LNCAP (cell line): ENCODE results near the gene MAMDC2.

Source experiments
- TF ChIP-seq, protein P1 (sequence below): fragments of 450-650 bp; IDR thresholded peaks from 2 replicates; pipeline ENCODE4 v1.5.1; 2017; ENCODE audit warnings: mild to moderate bottlenecking

The MAMDC2 gene

DNA sequence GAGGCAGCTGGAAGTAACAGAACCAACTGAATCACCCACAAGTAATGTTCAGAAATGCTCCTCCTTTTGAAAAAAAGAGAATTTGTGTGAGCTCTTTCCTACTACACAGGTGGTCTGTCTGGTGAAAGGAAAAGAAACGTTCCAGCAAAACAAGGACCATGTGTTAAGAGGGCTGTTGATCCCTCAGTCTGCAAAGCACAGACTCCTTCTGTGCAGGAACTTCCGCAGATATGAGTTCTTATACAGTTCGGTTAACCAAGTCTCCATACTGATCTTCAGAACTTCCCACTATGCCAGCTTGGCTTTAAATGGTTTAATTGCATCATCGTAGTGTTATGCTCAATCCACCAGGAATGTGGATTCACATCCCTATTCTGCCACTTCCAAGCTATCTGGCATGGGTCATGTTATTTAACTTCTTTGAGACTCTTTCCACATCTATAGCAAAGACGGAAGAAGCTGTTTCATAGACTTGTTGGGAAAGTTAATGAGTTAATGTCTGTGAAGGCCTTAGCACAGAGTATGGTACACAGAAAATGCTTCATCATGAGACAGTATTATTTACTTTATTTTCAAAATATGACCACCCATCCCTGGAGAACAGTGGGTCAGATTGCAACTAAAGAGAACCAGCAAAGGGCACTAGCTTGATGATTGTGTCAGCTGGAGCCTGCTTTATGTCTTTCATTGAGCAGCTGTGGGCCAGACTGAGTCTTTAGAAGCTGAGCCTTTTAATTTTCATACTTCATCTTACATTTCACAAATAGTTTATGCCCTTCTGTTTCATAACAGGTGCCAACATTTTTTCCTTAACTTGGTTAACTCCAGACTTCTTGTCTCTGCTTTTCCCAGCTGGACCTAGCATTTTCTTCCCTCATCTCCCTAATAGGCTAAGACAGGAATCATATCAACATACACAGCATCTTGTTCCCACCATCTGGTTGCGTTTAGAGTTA, 89.9 kb downstream of the MAMDC2 start:
- TF ChIP-seq, protein P1, sequence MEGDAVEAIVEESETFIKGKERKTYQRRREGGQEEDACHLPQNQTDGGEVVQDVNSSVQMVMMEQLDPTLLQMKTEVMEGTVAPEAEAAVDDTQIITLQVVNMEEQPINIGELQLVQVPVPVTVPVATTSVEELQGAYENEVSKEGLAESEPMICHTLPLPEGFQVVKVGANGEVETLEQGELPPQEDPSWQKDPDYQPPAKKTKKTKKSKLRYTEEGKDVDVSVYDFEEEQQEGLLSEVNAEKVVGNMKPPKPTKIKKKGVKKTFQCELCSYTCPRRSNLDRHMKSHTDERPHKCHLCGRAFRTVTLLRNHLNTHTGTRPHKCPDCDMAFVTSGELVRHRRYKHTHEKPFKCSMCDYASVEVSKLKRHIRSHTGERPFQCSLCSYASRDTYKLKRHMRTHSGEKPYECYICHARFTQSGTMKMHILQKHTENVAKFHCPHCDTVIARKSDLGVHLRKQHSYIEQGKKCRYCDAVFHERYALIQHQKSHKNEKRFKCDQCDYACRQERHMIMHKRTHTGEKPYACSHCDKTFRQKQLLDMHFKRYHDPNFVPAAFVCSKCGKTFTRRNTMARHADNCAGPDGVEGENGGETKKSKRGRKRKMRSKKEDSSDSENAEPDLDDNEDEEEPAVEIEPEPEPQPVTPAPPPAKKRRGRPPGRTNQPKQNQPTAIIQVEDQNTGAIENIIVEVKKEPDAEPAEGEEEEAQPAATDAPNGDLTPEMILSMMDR, result no peak

DNA sequence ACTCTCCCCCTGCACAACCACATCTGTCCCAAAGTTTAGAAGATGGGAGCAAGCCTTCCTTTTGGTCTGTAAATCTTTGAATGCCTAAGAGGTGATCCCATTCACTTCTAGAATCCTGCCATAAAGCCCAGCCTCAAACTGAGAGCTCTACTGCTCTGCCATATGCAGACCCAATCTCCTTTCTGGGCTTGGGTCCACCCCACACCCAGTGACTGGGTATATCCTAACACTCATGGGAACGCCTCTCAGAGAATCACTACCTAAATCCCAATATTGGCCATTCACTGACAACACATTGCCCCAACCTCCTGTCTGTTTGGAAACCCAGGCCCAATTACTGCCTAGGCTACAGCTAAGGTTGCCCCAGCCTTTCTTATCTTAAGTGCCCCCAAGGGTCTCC, 90.7 kb downstream of the MAMDC2 start:
- TF ChIP-seq, protein P1, result no peak

DNA sequence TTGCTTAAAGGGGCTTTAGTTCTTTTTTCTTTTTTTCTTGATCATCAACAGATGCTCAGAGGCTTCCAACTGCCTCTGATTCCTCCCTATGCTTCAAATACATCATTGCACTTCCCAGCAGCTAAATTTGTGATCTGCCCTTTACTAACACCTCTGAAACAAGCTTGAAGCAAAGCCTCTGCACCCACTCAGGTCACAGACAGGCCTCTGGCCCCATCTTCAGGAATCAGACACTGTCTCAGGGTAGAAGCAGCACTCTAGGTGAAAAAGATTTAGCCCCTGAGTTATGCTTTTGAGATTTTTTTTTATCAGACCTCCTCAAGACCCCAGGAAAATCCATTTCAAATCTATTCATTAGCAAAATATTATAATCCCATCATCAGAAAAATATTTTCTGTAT, 91.5 kb downstream of the MAMDC2 start:
- TF ChIP-seq, protein P1, result no peak

DNA sequence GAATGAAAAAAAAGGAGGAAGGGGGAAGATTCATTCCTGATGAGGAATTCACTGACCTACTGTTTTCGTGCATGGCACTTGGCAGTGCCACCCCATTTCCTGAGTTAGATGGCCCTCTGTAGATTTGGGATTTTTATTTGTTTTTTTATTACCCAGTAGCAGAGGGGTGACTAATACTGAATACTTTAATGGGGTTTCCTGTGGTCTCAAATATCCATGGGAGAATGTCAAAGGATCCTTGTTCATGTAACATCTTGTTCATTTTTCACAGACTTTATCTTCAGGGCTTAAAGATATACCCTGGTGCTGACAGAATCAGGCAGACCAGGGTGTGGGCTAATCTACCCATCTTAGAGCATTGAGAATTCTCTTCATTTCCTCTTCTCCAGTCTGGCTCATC, 93.0 kb downstream of the MAMDC2 start:
- TF ChIP-seq, protein P1, result no peak

DNA sequence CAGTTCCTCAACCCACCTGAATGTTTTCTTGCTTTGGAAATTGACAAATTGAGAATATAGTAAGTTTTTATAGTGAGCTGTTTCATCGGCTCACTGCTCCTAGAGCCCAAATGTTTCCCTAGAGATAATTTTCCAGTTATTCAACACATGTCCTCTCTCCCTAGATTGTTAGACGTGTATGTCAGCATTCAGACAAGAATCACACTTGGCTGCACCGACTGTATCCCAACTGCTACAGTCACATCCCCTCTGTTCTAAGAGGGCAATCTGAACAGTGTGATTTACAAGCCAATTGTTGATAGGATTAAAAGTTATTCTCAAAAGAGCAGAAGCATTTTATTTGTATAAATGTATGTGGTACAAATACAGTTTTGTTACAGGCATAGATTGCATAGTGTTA, 93.9 kb downstream of the MAMDC2 start:
- TF ChIP-seq, protein P1, result no peak

DNA sequence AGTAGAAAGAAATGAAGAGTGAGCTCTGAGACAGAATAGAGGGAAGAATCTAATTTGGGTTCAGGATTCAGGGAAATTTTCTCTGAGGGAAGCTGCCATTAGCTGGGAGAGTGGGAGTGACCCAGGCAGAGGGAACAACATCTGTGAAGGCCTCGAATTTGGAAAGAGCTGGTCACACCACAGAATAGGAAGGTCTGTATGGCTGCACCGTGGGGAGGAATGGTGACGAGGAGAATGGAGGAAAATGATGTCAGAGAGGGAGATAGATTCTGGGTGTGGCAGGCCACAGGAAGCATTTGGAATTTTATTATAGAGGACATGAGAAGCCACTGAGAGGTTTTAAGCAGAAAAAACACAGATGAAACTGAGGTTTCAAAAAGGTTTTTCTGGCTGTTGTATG, 98.5 kb downstream of the MAMDC2 start:
- TF ChIP-seq, protein P1, result no peak

DNA sequence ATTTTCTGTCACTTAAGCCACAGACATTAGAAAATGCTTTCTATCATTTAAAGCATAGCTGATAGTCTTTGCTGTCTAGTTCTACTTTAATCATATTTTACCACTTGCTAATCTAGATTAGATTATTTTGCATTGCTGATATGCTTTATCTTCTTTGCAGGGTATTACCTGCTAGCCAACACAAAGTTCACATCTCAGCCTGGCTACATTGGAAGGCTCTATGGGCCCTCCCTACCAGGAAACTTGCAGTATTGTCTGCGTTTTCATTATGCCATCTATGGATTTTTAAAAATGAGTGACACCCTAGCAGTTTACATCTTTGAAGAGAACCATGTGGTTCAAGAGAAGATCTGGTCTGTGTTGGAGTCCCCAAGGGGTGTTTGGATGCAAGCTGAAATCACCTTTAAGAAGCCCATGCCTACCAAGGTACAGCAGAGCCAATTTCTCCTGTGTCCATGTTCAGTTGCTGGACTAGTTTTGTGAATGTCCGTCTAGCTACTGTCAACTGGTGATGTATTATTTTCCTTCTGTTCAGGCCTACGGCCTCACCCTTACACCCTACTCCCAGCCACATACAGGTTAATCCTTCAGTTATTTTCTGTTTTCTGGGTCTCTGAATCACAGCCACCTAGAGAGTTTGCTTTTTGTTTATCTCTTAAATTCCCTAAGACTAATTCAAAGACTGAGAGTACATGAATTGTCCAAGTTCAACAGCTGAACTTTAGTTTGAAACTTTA, 99.9 kb downstream of the MAMDC2 start:
- TF ChIP-seq, protein P1, result no peak
